ENCODE measurements around the gene RFTN1.
A peak's percentile ranks its signal among the peaks of the same experiment; 100 is the strongest.
"Not testable (repeated sequence)": the region's sequence is repeated elsewhere in the genome, so short reads cannot be mapped to it uniquely, and the experiment has no call there.

The RFTN1 gene

DNA sequence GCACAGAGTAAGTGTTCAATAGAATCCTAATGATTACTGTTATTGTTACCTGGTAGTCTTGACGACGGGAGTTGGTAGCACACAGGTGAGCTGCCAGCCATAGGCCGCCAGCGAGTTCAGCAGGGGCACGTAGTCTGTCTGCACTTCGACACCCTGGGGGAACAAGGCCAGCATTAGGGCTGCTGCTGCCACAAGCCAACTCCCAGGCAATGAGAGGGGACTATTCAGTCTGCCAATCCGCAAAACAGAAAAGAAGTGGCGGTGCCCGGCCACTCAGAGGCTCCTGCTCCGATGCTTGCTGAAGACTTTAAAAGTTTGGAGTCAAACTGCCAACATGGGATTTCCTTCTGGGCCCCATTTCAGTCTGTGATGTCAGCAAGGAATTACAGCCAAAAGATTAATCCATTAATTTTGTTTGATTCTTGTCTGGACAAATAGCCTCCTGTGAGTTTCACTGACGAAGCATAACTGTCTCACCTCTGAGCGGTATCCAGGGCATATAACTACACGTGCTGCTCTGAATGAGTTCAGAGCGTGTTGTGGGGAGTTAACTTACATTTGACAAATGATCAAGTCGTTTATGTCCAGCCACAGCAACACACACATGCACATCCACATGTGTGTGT is 186.7 kb downstream of the RFTN1 start:
- no peak for DNase-seq (ENCODE audit: low spot score)

DNA sequence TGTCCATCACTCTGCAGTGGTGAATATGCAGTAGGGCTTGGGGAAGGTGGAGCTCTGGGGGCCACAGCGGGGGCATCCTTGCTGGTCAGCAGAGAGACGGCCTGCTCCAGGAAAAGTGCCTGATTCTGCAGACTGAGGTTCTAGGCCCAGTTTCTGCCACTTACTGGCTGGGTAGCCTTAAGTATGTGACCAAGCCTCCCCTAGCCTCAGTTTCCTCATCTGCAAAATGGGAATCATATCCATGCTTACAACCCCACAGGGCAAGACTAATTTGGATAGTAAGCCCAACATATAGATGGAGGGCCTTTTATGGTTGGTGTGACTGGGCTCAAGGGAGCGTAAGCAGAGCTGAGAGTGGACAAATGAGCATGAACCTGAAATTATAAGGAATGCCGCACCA is 187.6 kb downstream of the RFTN1 start:
- DNase-seq (ENCODE audit: low spot score): no peak

GRCh38 chr3:16323737-16324136 is 189.8 kb downstream of the RFTN1 start:
- no peak for DNase-seq (ENCODE audit: low spot score)

- no peak for DNase-seq (ENCODE audit: low spot score)
Measured at GRCh38 chr3:16322189-16322588, 191.3 kb downstream of the RFTN1 start.

GRCh38 chr3:16320711-16321110 is 192.8 kb downstream of the RFTN1 start:
- DNase-seq (ENCODE audit: low spot score): no peak

DNA sequence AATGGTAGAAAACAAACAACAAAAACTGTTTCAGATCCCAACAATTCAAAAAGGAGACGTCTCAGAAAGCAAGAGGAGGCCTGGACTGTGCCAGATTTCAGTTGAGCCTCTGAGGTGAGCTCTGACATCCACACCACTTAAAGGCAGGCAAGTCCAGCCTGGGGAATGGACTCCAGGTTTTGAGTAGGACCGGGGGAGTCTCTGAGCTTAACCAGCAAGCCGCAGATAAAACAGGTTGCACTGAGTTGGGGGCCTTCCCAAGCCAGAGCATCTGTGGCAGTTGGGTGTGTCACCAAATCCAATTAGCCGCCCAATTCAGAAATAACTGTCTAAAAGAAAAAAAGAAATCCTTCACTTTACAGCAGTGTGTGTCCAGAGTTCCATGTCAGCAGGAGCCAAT is 193.8 kb downstream of the RFTN1 start:
- DNase-seq (ENCODE audit: low spot score): no peak

DNA sequence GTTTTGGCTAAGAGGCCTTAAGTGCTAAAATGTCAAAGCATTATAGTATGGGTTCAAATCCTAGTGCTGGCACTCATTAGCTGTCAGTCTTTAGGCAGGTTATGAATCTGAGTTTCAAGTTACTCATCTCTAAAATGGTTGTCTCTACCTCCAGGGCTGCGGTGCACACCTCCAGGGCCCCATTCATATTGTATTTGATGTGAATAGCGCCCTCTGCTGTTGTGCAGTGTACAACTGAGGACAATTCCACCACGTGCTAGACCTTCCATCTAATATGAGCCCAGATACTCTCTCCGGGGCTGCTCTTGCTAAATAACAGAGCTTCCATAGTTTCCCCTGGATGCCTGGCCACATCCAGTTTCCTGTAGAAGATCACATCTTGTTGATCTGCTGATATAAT is 194.2 kb downstream of the RFTN1 start:
- DNase-seq (ENCODE audit: low spot score): no peak

- no peak for DNase-seq (ENCODE audit: low spot score)
Measured at GRCh38 chr3:16318176-16318575, 195.3 kb downstream of the RFTN1 start.

DNA sequence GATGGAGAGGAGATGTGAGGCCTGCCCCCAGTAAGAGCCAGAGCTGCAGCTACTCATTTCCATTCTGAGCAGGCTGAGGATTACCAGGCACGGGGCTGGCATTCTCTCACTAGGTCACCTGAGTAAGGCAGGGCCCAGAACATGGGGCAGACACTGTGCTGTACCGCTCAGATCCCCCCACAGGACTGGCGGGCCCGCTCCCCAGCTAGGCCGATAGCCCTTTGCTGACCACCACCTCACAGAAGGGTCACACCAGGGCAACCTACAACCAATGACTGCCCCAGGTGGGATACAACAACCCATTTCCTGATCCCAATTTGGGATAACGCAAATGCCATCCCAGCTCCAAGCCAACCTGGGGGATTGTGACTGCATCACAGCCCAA is 195.9 kb downstream of the RFTN1 start:
- DNase-seq (ENCODE audit: low spot score): no peak

DNA sequence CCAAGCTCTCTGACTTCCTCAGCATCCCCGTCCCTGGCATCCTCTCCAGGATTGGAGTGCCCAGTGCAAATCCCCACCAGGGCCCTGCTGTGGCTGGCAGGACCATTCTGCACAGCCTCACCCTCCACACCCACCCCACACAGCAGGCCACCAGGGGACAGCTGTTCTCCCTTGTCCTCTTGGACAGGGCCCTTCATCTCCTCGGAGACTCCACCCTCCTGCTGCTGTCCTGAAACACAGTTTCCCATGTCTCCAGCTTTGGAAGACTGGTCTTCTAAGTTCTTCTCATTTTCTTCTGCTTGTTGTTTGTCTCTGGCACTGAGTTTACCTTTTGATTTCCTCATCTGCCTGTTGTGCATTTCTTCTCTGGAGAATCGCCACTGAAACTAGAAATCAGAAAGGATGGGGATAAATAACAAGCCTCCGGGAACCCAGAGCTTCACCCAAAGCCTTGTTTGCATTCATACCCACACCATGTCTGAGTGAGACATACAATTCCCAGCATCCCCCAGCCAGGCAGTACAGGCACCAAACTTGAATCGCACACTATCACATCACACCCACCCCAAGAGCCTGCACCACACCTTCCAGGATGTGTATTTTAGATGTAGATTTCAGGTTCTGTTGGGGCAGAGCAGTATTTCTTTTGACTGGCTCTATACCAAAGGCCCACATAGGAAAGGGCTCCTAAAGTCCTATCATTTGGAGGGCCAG is 196.5 kb downstream of the RFTN1 start:
- DNase-seq (ENCODE audit: low spot score): no peak

- no peak for DNase-seq (ENCODE audit: low spot score)
Measured at GRCh38 chr3:16316396-16316795, 197.1 kb downstream of the RFTN1 start.

DNA sequence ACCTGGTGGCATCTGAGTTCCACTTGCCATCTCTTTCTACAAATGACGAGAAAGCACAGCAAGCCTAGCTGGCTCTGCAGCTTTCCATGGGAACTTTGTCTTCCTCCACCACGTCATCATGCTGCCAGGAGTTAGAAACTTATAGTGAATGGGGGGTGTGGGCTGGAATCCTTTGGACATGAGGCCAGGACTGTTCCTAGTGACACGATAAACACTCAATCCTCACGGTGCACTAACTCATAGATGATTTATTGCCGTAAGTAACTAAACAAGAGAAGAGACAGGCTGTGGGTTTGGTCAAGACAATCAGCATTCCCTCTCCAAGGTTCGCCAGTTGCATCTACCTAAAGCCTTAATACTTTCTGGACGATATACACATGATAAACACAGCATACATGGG is 197.9 kb downstream of the RFTN1 start:
- no peak for DNase-seq (ENCODE audit: low spot score)

DNA sequence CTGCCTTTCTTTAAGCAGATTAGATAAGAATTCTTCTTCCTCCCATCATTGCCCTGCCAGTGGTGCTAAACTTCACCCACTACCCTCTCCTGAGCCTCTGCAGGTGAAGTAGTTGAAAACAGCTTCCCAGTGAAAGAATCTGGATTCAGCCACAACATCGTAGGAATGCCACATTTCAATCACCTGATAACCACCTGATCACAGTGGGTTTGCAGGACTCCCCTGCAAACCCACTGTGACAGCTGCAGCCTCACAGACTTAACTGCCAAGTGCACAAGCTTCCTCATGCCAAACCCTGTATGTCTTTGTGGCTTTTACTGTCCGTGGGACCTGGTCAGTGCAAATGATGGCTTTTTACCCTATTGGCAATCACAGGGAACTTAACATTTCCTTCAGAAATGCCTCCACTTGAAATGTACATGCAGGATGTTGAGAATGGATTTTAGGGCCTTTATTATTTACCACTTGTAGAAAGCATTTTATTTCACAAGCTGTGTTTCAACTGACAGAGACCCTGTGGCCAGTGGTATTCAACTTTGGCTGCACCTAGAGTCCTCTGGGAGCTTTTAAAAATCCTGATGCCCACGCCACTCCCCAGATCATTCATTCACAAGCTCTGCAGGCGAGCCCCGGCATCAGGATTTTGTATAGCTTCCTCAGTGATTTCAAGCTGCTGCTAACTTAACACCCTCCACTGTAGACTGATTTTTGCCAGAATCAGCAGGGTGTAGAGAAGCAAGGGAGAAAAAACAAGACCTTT is 199.4 kb downstream of the RFTN1 start:
- DNase-seq (ENCODE audit: low spot score): no peak

- no peak for DNase-seq (ENCODE audit: low spot score)
Measured at GRCh38 chr3:16311960-16312451, 201.5 kb downstream of the RFTN1 start.

- not testable (repeated sequence) for DNase-seq (ENCODE audit: low spot score)
Measured at GRCh38 chr3:16310486-16310885, 203.0 kb downstream of the RFTN1 start.

DNA sequence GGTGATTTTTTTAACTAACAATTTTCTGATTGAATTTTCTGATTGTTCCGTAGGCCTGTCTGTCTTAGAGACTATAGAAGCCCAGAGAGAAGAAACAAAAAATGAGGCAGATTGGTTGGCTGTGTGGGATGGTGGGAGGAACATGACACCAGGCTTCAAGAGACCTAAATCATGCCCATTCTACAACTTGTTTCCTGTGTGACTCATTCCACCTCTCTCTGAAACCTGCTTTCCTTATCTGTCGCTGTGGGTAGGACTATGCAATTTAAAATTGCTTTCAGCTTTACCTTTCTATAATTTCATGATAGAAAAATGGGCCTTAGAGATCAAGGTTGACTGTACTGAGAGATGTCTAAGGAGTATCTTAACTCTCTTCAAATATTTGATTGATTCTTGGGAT is 203.9 kb downstream of the RFTN1 start:
- DNase-seq (ENCODE audit: low spot score): peak; percentile 55

GRCh38 chr3:16308727-16309126 is 204.8 kb downstream of the RFTN1 start:
- DNase-seq (ENCODE audit: low spot score): no peak

- no peak for DNase-seq (ENCODE audit: low spot score)
Measured at GRCh38 chr3:16307832-16308531, 205.5 kb downstream of the RFTN1 start.

GRCh38 chr3:16305111-16305541 is 208.4 kb downstream of the RFTN1 start:
- no peak for DNase-seq (ENCODE audit: low spot score)

DNA sequence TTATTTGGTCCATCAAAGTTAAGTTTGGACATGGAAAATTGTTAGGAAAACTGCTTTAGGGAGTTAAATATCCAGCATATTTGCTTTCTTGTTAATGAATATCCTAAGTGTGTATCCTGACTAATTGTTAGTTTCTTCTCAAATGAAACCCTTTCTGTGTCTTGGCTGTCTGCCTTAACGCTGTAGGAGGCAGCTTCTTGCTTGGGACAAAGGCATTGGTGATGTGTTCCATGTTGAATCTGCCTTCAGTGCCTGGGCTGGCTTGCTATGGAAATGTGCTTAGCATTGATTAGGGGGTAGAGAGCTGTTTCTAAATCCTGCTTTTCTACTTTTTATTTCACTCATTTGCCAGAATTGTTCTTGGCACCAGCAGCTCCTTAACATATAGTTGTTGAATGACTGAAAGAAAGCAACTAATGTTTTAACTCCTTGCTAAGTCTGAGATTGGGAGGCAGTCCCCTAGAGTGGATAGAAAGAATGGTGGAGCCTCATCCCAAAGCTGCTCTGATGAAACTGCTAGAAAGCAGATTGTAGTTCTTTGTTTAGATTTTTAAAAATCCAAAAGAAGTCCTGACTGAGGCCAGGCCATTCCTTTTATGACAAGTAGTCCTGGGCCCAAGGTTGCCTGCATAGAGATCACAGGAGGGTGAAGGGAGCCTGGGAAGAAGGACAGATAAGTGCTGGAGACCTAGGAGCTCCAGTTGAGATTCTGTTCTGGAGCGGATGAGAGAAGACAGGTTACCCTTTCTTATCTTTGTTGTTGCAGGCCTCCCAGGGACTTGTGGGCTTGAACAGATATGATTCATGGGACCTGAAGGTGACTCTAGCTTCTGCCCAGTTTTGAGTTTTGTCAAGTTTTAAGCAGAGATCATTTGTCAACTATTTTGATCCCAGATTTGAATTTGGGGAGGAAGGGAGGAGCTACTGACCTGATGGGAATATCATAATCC is 209.2 kb downstream of the RFTN1 start:
- DNase-seq (ENCODE audit: low spot score): no peak

- no peak for DNase-seq (ENCODE audit: low spot score)
Measured at GRCh38 chr3:16303037-16303575, 210.4 kb downstream of the RFTN1 start.

Measured in SW480 (cell line).